A673 (cell line): ENCODE measurements around the gene HS3ST5. TPM values are rescaled to one million over a fixed set of nuclear protein-coding genes. Genes with fewer than 3 reads are reported as not detected.

Experiments
- BruUV-seq: library from RNA; stranded (reverse); fragments of 400-500 nt; replicated peaks from 2 replicates; lab custom pipeline; 2021; lab: Mats Ljungman, UMichigan
- CTCF ChIA-PET: fragments of 300-600 bp; sonication (Branson Sonifier 250); formaldehyde crosslinking; loops from one replicate; lab custom pipeline; 2022; ENCODE audit warnings: antibody characterized with exemption; lab: Charles Lee
- POLR2A ChIA-PET: fragments of 300-600 bp; sonication (Branson Sonifier 250); formaldehyde crosslinking; loops from one replicate; lab custom pipeline; 2022; ENCODE audit warnings: antibody characterized with exemption; ENCODE audit not compliant: low non-redundant PET; lab: Charles Lee
- DNase-seq: peaks from one replicate; pipeline ENCODE4 v3.0.0-alpha.2; 2015; ENCODE audit warnings: low spot score
- H3K27ac ChIP-seq: fragments of 200-600 bp; sonication (generic); 2 replicates; pipeline ENCODE4 v1.5.1; 2016; ENCODE audit warnings: mixed run types, low read depth, mild to moderate bottlenecking, mixed read lengths, antibody characterized with exemption, low read length; ENCODE audit not compliant: poor library complexity, severe bottlenecking
- H3K27me3 ChIP-seq: fragments of 200-600 bp; sonication (generic); replicated peaks from 2 replicates; pipeline ENCODE4 v1.6.1; 2017; ENCODE audit warnings: mixed run types, low read depth, mild to moderate bottlenecking, mixed read lengths, antibody characterized with exemption, low read length; ENCODE audit not compliant: insufficient read depth, poor library complexity
- H3K36me3 ChIP-seq: fragments of 200-600 bp; sonication (generic); 2 replicates; pipeline ENCODE4 v1.6.1; 2016; ENCODE audit warnings: mixed run types, mild to moderate bottlenecking, mixed read lengths, antibody characterized with exemption, low read length; ENCODE audit not compliant: insufficient read depth, poor library complexity, severe bottlenecking
- H3K4me1 ChIP-seq: fragments of 200-600 bp; sonication (generic); 2 replicates; pipeline ENCODE4 v1.6.1; 2017; ENCODE audit warnings: mixed run types, mild to moderate bottlenecking, mixed read lengths, antibody characterized with exemption, low read length; ENCODE audit not compliant: insufficient read depth, poor library complexity, severe bottlenecking
- H3K4me3 ChIP-seq: fragments of 200-600 bp; sonication (generic); 2 replicates; pipeline ENCODE4 v1.5.1; 2016; ENCODE audit warnings: low read depth, mixed run types, mild to moderate bottlenecking, mixed read lengths, low read length; ENCODE audit not compliant: poor library complexity, severe bottlenecking
- H3K9me3 ChIP-seq: fragments of 200-600 bp; sonication (generic); 2 replicates; pipeline ENCODE4 v1.6.1; 2016; ENCODE audit warnings: mixed run types, low read depth, mild to moderate bottlenecking, mixed read lengths, antibody characterized with exemption, low read length; ENCODE audit not compliant: poor library complexity, severe bottlenecking
- EZH2 ChIP-seq: fragments of 200-600 bp; sonication (generic); IDR thresholded peaks from 2 replicates; pipeline ENCODE4 v1.6.1; 2017; ENCODE audit warnings: borderline replicate concordance, low read depth, mild to moderate bottlenecking, mixed read lengths, antibody characterized with exemption, low read length; ENCODE audit not compliant: poor library complexity, severe bottlenecking
- intact Hi-C: fragments of 100-400 bp; cut with micrococcal nuclease; formaldehyde crosslinking; loops from one replicate; pipeline ENCODE4 v1.10.0; 2022; ENCODE audit not compliant: unreplicated experiment
- total RNA-seq: library from RNA; stranded (reverse); gene quantifications from 2 replicates; pipeline ENCODE4 v1.2.3, GENCODE V29; 2021
- TF ChIP-seq, protein P1 (sequence below): fragments of 300-800, 200-600 bp; sonication (generic); conservative IDR thresholded peaks from 2 replicates; pipeline ENCODE4 v1.5.1; 2017; ENCODE audit warnings: low read depth, mild to moderate bottlenecking, antibody characterized with exemption, low read length, moderate library complexity, mixed read lengths

The HS3ST5 gene
- total RNA-seq, 1 experiment from 2014 or later, result not detected

DNA sequence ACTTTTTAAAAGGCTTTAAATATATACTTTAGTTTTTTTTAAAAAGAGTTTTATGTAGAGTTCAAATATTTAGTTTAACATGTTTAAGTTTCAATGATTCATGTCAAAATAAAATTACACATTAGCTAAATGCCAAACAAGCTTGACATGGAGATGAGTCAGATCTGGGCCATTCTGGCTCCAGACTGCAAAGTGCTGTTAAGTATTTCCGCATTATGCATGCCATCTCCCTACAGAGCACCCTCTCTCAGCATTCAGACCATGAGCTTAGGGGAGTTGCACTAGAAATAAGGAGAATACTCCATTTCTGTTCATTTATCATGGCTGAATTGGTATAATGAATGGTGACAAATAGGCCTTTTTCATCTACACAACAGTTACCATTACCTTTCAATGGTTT is 21.5 kb upstream of the HS3ST5 start:
- BruUV-seq, result no TSS peak
- Histone ChIP-seq H3K4me3 (no peak overlapping the region), H3K4me1 (no peaks in the 10 kb centered on the region), H3K27me3 (no peaks in the 10 kb centered on the region), H3K36me3 (no peaks in the 10 kb centered on the region), H3K27ac (no peak overlapping the region), H3K9me3 (no peaks in the 10 kb centered on the region)
- peak; percentile 40 for DNase-seq
- CTCF ChIA-PET, result no interaction called here
- POLR2A ChIA-PET, result no interaction called here
- intact Hi-C loops, result no loop called here
- TF ChIP-seq EZH2, result no peak

DNA sequence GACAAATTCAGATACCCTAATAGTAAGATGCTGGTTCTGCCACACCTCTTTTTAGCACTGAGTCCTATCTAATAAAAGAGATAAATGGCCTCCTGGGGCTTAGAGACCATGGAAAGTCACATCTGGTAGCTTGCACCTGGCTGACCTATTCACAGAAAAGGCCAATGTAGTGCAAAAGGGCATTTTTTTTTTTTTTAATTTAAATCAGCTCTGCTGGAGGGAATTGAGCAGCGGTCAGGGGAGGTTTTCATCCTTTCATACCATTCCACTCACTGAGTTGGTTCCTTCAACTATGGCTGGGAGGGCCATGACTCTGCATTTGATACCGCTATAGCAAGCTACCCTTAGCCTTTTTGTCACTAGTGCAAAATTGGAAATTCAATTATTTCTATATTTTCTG is 20.1 kb upstream of the HS3ST5 start:
- POLR2A ChIA-PET, result no interaction called here
- CTCF ChIA-PET, result no interaction called here
- H3K4me3 ChIP-seq, result no peak overlapping the region
- no peak overlapping the region for H3K27ac ChIP-seq
- TF ChIP-seq EZH2, result no peak
- TF ChIP-seq, protein P1, sequence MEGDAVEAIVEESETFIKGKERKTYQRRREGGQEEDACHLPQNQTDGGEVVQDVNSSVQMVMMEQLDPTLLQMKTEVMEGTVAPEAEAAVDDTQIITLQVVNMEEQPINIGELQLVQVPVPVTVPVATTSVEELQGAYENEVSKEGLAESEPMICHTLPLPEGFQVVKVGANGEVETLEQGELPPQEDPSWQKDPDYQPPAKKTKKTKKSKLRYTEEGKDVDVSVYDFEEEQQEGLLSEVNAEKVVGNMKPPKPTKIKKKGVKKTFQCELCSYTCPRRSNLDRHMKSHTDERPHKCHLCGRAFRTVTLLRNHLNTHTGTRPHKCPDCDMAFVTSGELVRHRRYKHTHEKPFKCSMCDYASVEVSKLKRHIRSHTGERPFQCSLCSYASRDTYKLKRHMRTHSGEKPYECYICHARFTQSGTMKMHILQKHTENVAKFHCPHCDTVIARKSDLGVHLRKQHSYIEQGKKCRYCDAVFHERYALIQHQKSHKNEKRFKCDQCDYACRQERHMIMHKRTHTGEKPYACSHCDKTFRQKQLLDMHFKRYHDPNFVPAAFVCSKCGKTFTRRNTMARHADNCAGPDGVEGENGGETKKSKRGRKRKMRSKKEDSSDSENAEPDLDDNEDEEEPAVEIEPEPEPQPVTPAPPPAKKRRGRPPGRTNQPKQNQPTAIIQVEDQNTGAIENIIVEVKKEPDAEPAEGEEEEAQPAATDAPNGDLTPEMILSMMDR, result no peak
- no peak for DNase-seq
- H3K36me3 ChIP-seq, result no peaks in the 10 kb centered on the region
- no TSS peak for BruUV-seq
- H3K4me1 ChIP-seq, result no peaks in the 10 kb centered on the region
- intact Hi-C loops, result no loop called here
- no peaks in the 10 kb centered on the region for H3K9me3 ChIP-seq
- no peaks in the 10 kb centered on the region for H3K27me3 ChIP-seq

DNA sequence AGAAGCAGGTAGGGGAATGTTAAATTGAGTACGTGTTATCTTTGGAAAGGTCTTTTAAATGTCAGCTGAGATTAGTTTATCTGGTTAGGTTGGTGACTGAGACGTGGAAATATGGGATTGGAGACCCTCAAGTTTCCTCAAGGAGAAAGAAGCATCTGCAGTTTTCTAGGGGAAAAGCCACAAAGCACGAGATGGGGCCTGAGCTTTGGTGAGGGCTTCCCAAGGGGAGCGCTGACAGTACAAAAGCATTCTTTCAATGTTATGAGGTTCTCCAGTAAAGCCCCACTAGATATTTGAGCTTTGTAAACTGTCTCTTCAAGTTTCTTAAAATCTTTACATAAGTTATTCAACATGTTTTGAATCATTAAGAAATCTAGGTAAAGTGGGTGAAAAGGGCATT is 19.6 kb upstream of the HS3ST5 start:
- Histone ChIP-seq H3K9me3 (no peaks in the 10 kb centered on the region), H3K36me3 (no peaks in the 10 kb centered on the region), H3K27me3 (no peaks in the 10 kb centered on the region), H3K4me1 (no peaks in the 10 kb centered on the region), H3K27ac (no peak overlapping the region), H3K4me3 (no peak overlapping the region)
- intact Hi-C loops, result no loop called here
- ChIA-PET POLR2A (no interaction called here), CTCF (no interaction called here)
- TF ChIP-seq, protein P1, result no peak
- no peak for TF ChIP-seq EZH2
- BruUV-seq, result no TSS peak
- no peak for DNase-seq

DNA sequence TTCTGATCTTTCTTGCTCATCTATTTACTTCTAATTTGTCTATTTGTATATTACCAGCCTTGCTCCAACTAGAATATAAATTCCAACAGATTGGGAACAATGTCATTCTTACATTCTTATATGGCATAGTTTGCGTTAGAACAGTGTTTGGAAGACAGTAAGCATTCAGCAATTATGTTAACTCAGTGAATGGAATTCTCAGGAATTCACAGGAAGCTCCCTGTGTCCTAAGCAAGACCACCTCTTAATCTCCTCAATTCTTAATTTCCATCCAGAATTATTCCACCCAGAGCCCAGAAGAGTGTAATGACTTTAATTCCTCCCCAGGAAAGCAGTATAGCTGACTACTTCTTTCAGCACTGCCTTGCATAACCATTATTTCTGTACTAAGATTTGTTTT is 18.2 kb upstream of the HS3ST5 start:
- DNase-seq, result no peak

More for the DNA sequence above, 18.2 kb upstream of the HS3ST5 start:
- H3K27me3 ChIP-seq, result no peaks in the 10 kb centered on the region
- H3K36me3 ChIP-seq, result no peaks in the 10 kb centered on the region
- TF ChIP-seq, protein P1, result no peak
- TF ChIP-seq EZH2, result no peak
- intact Hi-C loops, result no loop called here
- H3K9me3 ChIP-seq, result no peaks in the 10 kb centered on the region
- ChIA-PET POLR2A (no interaction called here), CTCF (no interaction called here)
- no peak overlapping the region for H3K27ac ChIP-seq
- H3K4me1 ChIP-seq, result no peaks in the 10 kb centered on the region
- BruUV-seq, result no TSS peak
- no peak overlapping the region for H3K4me3 ChIP-seq
